Kidney (tissue), 14 donors: ENCODE data around the gene PTRH2. TPM values are rescaled to one million over a fixed set of nuclear protein-coding genes. Genes with fewer than 3 reads are reported as not detected.

Experiments
- DNase-seq, 5 donors: peaks; one replicate each; pipeline ENCODE4 v3.0.0-alpha.2; 2013 to 2020
- FAIRE-seq: peaks from 2 replicates; lab custom pipeline; 2012; peaks lifted over from hg19 to GRCh38; lab: Jason Lieb, UNC
- H3K27ac ChIP-seq, 2 donors: one replicate each; pipeline ENCODE4 v1.7.0; 2013; ENCODE audit warnings: low read depth in 2 of 2, low read length in 2 of 2, inconsistent platforms in 1 of 2
- H3K27me3 ChIP-seq: one replicate; pipeline ENCODE4 v1.7.1; 2013; ENCODE audit warnings: low read length, inconsistent platforms; ENCODE audit not compliant: control insufficient read depth, insufficient read depth
- H3K36me3 ChIP-seq, 3 donors: one replicate each; pipeline versions ENCODE4 v1.7.0 to v1.7.1; 2013; ENCODE audit warnings: low read length in 3 of 3, control low read depth in 1 of 3, inconsistent platforms in 1 of 3; ENCODE audit not compliant: insufficient read depth in 3 of 3, control insufficient read depth in 2 of 3
- H3K4me1 ChIP-seq, 3 donors: one replicate each; pipeline versions ENCODE4 v1.7.0 to v1.7.1; 2013; ENCODE audit warnings: low read length in 3 of 3, inconsistent platforms in 1 of 3, low read depth in 1 of 3; ENCODE audit not compliant: control insufficient read depth in 2 of 3, insufficient read depth in 2 of 3
- H3K4me3 ChIP-seq, 3 donors: one replicate each; pipeline versions ENCODE4 v1.7.0 to v1.8.1; 2013; ENCODE audit warnings: low read length in 3 of 3, control low read depth in 1 of 3, inconsistent platforms in 1 of 3
- H3K9ac ChIP-seq, 3 donors: one replicate each; pipeline versions ENCODE4 v1.7.0 to v1.7.1; 2013; ENCODE audit warnings: low read length in 3 of 3, control low read depth in 1 of 3, inconsistent platforms in 1 of 3
- H3K9me3 ChIP-seq, 3 donors: one replicate each; pipeline versions ENCODE4 v1.7.0 to v1.7.1; 2013; ENCODE audit warnings: low read length in 3 of 3, control low read depth in 1 of 3, inconsistent platforms in 1 of 3; ENCODE audit not compliant: control insufficient read depth in 2 of 3, insufficient read depth in 1 of 3
- CTCF ChIP-seq: IDR thresholded peaks from 3 replicates; pipeline ENCODE4 v1.5.1; 2012; ENCODE audit warnings: mild to moderate bottlenecking, moderate library complexity, borderline replicate concordance; ENCODE audit not compliant: insufficient read depth; ENCODE audit errors: extremely low read depth
- intact Hi-C: fragments of 100-400 bp; cut with DNase I; formaldehyde crosslinking; loops from one replicate; pipeline ENCODE4 v1.11.1; 2022
- polyA plus RNA-seq: library from polyadenylated mRNA; stranded (reverse); fragments of 350-450 nt; fragmentation: Illumina TruSeq; extraction: RNeasy Lipid Tissue Mini Kit (QIAGEN cat#74804); gene quantifications from one replicate; pipeline ENCODE4 v1.2.3, GENCODE V29; 2014; ENCODE audit warnings: low read depth, low replicate concordance; ENCODE audit not compliant: insufficient read depth
- total RNA-seq: library from RNA; stranded (reverse); fragmentation: NEBNext Ultra II Directional; extraction: Animal tissue kit (Norgen Biotek cat#: 25700); gene quantifications from one replicate; pipeline ENCODE4 v1.2.1, GENCODE V29; 2021
- donor health status: control.
- donor health status: control.
- donor health status: control.
- donor health status: control.
- donor health status: control.
- donor health status: DM: yes; HTN: yes; CAD: no.
- donor health status: Normal renal cell carcinoma (clear cell type).

PTRH2 gene
- total and polyA plus RNA-seq, 2 donors from 2014 or later = 17.3 to 27.6 TPM

DNA sequence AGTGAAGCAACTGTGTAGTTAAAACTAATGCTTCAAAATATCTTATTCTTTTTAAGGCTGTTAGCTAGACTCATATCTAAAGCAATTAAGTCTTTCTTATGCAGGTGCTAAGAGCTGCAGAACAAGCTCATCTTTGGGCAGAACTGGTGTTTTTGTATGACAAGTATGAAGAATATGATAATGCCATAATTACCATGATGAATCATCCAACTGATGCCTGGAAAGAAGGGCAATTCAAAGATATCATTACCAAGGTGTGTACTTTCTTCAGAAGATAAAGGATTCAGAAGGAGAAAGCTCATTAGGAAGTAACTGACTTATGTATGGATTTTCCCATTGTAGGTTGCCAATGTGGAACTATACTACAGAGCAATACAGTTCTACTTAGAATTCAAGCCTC lies 23.9 kb downstream of the PTRH2 start:
- intact Hi-C loops = no loop called here
- Histone ChIP-seq H3K9me3 (no peaks in the 10 kb centered on the region), H3K36me3 (peaks cover 12 to 75% (median 43%) of the 10 kb centered on the region in 3 donors), H3K4me1 (no peaks in the 10 kb centered on the region), H3K9ac (no peak overlapping the region), H3K4me3 (no peak overlapping the region), H3K27ac (no peak overlapping the region), H3K27me3 (no peaks in the 10 kb centered on the region)
- DNase-seq = no peak
- no peak for FAIRE-seq
- no peak for TF ChIP-seq CTCF

DNA sequence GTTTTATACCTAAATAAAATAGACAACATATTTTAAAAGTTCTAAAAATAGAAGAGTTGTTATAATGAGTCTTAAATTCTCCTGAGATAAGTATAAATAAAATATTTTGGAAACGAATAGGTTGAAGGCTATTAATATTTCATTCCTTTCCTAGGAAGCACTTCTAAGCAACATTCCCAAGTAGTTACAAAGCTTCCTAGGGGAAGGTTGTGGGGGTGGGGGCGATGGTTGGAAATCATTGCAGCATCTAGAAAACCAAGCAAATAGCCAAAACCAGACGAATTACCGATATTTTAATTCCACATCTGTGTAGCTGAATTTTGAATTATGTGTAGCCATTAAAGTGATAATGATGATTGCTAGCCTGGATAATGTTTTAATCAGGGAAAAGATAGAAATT lies 26.9 kb downstream of the PTRH2 start:
- FAIRE-seq (no peak), DNase-seq (no peak)
- Histone ChIP-seq H3K27me3 (no peaks in the 10 kb centered on the region), H3K9me3 (no peaks in the 10 kb centered on the region), H3K4me3 (no peak overlapping the region), H3K9ac (no peak overlapping the region), H3K4me1 (no peaks in the 10 kb centered on the region), H3K36me3 (peaks cover 15 to 75% (median 51%) of the 10 kb centered on the region in 3 donors), H3K27ac (no peak overlapping the region)
- intact Hi-C loops = no loop called here
- TF ChIP-seq CTCF = no peak

DNA sequence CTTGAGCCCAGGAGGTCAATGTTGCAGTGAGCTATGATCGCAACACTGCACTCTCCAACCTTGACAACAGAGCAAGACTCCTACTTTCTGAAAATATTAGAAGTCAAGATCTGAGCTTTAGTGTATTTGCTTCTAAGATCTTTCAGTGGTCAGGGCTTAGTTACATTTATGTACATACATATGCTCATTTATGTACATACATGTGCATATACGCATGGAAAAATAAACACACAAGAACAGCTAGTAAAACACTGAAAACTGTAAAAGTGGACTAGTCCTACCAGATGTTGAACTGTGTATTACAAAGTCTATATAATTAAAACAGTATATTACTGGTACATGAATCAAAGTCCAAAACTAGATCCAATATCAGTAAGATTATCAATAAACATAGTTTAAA lies 28.3 kb downstream of the PTRH2 start:
- intact Hi-C loops = no loop called here
- no peak for FAIRE-seq

More for the DNA sequence above, 28.3 kb downstream of the PTRH2 start:
- Histone ChIP-seq H3K36me3 (peaks cover 15 to 82% (median 55%) of the 10 kb centered on the region in 3 donors), H3K27me3 (no peaks in the 10 kb centered on the region), H3K9ac (no peak overlapping the region), H3K27ac (no peak overlapping the region), H3K4me3 (no peak overlapping the region), H3K9me3 (no peaks in the 10 kb centered on the region), H3K4me1 (no peaks in the 10 kb centered on the region)
- TF ChIP-seq CTCF = no peak
- DNase-seq = no peak
